Urothelium cell line (cell line): ENCODE measurements around the gene ATXN10.
"Not testable (repeated sequence)": the region's sequence is repeated elsewhere in the genome, so short reads cannot be mapped to it uniquely, and the experiment has no call there.

Experiments used
- DNase-seq: peaks from one replicate; pipeline ENCODE4 v3.0.0; 2011; ENCODE audit warnings: low spot score, mixed read lengths
- FAIRE-seq: peaks from 2 replicates; lab custom pipeline; 2011; peaks lifted over from hg19 to GRCh38; lab: Jason Lieb, UNC

Gene ATXN10

DNA sequence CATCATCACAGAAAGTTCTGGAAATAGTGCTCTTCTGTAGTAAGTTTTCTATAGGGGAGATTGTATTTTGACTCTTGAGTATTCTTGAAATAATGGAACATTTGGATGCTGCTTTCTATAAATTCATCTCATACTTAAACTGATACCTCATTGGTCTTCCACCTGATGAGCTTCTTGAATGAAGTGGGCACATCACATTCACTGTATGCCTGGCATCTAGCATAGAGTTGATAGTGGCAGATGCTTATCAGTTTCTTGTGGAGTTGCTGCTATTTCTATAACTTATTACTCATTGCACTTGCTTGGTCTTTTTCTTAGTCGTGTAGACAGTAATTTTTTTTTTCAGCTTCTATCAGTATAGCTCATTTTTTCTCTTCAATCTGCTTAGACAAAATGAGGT lies 5.4 kb downstream of the ATXN10 start:
- FAIRE-seq: no peak

DNA sequence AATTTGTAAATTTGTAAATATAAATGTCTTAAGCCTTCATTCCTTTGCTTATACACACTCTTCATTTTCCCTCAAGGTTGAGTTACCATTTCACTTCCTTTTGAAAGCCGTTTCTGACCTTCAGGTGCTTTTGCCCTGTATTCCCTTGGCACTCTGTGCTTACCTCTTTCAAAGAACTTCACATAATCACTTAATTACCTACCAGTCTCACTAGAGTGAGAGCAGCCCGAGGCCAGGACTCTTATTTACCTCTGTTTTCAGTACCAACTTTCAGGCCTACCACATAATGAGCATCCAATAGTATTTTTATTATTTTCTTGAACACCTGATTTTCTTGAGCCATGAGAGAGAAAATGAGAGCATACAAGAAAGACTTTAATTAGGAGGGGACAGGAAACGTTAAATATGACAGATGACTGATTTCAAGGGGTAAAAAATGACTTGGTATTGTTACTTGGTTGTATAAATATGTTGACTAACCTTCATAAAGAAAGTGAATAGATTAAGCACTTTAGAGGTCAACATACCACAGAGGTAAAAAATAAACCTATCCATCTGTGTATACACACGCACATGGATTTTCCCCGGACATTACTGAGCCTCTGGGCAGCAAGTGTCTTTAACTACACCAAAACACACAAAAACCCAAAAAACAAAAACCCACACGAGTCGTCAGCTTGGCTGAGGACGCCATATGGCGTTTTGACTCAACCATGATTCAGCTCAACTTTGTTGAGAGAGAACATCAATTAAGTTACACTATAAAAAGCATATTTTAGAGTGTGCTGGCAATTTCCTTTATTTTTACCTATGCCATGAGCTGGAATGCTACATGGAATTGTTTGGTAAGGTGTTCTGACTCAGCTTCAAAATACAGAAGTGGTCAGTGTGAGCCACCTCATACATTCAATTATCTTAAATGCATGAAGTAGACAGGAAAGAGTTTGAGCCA lies 7.6 kb downstream of the ATXN10 start:
- FAIRE-seq: no peak

More for the DNA sequence above, 5.4 kb downstream of the ATXN10 start:
- DNase-seq: no peak

DNA sequence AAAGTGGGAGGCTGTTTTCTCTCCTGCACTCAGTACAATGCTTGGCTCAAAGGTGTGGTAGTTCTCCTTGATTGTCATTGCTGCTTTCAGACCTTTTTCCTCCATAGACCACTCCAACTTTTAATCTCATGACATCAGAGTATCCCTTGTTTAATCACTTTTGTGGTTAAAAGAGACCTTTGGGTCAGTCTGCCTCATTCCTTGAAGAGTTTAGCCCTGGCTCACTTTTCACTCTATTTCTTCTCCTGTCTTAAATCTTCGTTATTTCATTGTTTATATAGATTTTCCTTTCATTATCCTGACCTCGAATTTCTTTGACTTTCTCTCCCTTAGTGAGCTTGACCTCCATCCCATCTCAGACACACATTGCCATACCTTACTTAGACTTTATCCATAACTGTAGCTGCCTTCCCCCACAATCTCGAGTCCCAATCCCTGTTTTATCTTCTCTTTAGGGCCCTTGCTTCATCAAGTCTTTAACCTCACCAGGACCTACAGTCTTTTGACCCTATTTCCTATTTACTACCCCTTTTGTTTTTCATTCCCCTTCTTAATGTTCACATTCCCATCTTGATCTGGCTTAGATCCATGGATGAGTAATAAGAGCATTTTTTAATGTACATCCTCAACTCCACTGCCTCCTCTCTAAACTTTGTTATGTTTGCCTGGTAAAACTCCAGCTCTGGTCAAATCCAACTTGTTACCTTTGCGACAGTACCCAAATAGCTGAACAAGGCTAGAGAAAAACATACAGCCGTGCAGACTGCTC lies 9.5 kb downstream of the ATXN10 start:
- peak; percentile 80 for FAIRE-seq
- DNase-seq: no peak

More for the DNA sequence above, 7.6 kb downstream of the ATXN10 start:
- DNase-seq: no peak

DNA sequence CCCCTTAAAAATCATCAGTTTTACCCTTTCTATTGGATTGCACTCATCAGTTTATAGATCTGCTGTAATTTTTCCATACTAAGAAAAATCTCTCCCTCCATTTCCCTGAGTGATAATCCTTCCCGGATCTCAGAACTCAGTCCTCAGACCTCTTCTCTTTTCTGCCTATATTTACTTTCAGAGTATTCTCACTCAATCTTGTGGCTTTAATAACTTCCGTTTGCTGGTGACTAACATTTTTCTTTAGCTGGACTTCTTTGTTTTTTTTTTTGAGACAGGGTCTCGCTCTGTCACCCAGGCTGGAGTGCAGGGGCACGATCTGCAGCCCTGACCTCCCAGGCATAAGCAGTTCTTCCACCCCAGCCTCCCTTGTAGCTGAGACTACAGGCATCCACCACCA lies 10.4 kb downstream of the ATXN10 start:
- DNase-seq: no peak
- no peak for FAIRE-seq

DNA sequence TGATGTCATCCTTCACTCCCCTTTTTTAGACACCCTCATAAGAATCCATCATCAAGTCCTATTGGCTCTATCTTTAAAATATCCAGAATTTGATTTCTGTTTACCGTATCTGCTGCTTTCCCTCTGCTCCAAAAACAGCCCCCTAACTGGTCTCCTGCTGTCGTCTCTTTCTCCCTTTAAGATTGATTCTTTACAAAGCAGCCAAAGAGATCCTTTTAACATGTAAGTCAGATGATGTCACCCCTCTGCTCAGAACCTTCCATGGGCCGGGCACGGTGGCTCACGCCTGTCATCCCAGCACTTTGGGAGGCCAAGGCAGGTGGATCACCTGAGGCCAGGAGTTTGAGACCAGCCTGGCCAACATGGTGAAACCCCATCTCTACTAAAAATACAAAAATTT lies 11.1 kb downstream of the ATXN10 start:
- not testable (repeated sequence) for DNase-seq, FAIRE-seq

DNA sequence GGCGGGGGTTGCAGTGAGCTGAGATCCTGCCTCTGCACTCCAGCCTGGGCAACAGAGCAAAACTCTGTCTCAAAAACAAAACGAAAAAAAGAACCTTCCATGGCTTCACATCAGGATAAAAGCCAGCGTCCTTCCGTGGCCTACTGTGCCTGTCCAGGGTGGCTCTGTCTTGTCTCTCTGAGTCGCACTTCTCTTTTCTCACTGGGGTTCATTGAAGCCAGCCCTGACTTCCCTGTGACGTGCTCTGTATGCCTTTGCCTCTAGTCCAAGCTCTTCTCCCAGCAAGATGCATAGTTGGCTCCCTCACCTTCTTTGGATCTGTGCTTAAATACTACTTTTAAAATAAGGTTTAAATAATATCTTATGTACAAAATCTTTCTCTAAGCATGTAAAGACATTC lies 11.6 kb downstream of the ATXN10 start:
- no peak for FAIRE-seq
- no peak for DNase-seq

DNA sequence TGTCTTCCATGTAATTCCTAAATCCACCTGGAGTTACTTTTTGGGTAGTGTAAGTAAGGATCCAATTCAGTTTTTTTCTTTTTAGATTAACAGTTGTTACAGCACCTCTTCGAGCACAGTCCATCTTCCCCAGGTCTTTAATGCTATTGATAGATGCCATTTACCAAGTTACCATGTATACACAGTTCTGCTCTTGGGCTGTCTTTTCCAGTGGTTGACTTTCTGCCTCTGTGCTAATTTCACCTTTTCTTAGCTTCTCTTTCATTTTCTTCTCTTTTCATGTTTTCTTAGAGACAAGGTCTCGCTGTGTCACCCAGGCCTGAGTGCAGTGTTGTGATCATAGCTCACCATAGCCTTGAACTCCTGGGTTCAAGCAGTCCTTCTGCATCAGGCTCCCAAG lies 12.0 kb downstream of the ATXN10 start:
- FAIRE-seq (no peak), DNase-seq (no peak)

DNA sequence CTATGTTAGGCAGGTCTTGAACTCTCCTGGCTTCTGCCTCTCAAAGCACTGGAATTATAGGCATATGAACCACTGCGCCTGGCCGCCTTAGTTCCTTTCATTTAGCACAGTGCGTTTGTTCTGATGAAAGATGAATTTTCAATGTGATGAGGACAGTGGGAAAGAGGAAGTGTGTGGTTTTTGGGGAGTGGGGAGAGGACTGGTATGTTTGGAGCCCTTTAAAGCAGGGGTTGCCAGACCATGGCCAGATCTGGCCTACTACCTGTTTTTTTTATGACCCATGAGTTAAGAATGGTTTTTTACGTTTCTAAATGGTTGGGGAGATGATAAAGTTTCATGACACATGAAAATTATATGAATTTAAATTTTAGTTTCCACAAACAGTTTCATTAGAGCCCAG lies 12.5 kb downstream of the ATXN10 start:
- no peak for FAIRE-seq
- DNase-seq: no peak

DNA sequence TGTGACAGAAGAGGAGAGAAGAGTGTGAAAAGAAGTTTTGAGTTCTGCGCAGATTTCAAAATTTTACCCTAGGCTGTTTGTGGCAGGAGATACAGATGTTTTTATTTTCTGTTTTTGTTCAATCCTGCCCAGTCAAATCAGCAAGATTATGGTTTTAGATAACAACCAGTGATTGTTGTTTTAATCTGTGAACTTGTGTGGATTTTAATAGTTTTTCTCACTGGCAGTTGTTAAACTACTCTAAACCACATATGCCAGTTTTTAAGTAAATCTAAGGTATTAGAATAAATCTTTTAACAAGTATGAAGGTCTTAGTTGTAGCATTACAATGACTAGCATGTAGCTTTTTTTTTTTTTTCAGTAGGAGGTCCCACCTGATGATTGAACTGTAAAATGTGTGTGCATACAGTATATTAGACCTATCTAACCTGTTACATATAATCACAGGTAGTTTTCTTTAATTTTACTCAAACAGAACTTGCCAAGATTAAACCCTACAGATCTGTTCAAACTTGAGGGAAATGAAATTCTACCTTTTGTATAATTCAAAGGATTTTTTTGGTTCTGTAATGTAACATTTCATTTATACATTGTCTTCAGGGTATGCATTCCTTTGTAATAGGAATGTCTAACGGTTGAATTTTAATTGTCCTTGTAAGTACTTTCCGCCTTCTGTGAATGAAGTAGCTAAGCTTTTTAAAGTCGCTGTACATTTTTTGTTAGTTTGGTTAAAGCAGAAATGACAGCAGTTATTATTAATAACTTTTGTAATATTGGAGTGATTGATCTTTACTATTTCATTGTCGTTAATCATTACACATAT lies 13.3 kb downstream of the ATXN10 start:
- DNase-seq (no peak), FAIRE-seq (no peak)

DNA sequence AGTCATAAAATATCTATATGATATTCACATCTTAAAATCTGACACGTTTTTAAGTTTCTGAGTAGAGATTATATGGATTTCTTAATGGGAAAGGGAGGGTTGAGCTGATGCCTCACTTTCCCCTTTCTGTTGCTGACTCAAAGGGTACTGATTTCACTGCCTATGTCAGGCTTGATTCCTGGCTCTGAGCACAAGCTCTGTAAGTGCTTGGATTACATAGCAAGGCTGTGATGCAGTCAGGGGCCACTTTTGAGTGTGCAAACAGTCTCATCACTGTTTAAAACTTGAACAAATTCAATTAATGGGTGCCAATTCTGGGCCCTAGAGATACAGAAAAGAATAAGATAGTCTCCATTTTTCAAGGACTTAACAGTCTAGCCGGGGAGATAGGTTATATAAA lies 14.4 kb downstream of the ATXN10 start:
- DNase-seq (no peak), FAIRE-seq (no peak)

DNA sequence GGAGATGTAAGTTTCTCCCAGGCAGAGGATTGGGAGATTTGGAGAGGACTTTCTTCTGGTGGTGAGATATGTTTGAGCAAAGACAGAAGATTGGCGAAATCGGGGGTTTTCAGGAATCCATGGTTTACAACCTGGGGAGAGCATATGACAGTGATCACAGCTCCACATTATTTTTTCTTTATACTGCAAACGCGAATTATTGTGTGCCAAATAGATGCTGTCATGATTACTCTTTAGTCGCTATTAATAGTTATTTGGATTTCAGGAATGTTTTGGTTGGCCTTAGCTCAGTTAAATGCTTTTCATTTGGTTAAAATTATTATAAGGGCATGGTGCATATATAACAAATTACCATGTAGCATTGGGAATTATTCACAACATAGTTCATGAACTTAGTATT lies 15.2 kb downstream of the ATXN10 start:
- FAIRE-seq (no peak), DNase-seq (no peak)

DNA sequence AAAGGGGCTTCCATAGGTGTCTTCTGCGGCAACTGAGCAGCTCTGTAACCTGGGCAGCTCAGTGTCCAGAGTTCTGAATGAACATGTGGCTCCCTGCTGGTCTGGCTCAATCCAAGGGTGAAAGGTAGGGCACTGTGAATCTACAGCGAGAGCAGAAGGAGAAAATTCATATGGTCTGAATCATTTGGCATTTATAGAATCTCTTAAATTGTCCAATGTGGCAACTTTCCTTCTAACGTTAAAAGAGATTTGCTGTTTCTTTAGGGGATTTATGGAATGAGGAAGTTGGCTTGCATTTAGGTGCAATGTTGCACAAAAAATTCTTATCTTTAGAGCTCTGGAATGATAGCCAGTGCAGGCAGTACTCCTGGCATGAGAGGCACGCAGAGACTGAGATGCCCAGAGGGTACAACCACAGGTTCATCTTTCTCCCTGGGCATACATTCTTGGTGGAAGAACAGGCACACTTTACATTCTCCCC lies 17.0 kb downstream of the ATXN10 start:
- FAIRE-seq (no peak), DNase-seq (peak; percentile 44)

DNA sequence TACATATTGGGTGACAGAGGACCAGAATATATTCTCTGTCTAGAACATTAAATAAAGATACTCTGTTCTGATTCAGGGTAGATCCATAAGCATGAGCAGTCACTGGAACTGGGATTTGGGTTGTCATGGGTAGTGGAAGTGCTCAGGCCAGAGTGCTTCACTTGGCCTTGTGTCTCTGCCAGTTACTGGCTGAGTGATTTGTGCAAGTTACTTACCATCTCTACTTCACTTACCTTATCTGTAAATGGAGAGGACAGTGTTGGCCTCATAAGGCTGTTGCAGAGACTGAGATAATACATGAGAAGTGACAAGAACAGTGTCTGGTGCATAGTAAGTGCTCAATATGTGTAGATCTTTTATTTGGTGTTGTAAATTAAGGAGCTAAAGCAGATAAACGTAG lies 17.6 kb downstream of the ATXN10 start:
- DNase-seq (no peak), FAIRE-seq (peak; percentile 65)

DNA sequence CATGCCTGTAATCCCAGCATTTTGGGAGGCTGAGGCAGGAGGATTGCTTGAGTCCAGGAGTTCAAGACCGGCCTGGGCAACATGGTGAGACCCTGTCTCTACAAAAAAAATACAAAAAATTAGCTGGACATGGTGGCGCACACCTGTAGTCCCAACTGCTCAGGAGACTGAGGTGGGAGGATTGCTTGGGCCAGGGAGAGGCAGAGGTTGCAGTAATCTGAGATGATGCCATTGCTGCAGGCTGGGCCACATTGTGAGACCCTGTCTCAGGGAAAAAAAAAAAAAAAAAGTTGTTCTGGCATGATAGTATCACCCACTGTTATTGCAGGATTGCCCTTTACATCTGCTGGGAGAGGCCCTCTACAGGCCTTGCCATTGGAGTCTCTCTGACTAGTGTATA lies 18.4 kb downstream of the ATXN10 start:
- FAIRE-seq (no peak), DNase-seq (no peak)

DNA sequence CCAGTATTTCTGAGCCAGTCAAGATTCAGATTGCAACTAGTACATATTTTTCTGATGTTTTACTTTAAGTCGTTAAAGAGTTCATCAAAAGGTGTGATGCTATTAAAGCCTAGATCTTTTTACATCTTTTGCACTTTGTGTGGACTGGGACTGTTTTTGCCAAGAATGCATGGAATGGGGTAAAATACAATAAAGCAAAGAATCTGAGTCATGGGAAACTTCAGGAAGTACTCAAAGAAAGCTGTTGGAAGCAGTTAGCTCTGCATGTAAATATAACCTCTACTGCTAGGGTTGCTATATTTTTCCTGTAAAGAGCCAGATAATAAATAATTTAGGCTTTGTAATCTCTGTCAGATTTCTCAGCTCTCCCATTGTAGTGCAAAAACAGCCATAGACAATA lies 20.9 kb downstream of the ATXN10 start:
- FAIRE-seq: no peak
- no peak for DNase-seq

DNA sequence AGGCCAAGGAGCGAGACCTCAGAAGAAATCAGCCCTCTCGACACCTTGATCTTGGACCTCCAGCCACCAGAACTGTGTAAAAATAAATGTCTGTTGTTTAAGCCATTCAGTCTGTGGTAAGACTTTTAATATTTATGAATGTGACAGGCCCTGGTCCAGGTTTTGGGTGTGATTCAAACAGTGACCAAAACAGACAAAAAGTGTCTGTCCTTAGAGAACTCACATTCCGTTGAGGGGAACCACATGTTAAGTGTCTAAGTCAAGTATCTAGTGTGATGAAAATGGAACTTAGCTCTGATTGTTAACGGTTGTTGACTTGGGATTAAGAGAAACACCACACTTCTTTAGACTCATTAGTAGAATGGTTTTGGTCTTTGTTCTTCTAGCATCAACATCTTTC lies 22.2 kb downstream of the ATXN10 start:
- no peak for FAIRE-seq
- DNase-seq: no peak

DNA sequence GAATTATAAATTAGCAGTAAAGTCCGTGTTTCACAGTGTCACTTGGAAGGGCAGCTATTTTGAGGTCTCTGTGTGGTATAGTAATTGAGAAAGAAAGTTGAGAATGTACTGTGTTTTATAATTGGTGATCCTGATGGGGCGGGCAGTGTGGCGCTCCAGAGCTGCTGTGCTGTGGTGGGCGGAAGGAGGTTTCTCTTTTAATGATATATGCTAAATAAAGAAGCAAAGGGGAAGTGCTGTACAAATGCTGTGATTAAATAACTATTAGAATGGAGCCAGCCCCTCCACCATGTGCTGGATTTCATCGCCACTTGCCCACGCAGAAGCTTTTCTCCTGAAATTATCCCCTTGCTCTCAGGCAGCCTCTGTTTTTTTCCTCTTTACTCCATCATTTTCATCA lies 24.6 kb downstream of the ATXN10 start:
- DNase-seq: no peak
- no peak for FAIRE-seq

DNA sequence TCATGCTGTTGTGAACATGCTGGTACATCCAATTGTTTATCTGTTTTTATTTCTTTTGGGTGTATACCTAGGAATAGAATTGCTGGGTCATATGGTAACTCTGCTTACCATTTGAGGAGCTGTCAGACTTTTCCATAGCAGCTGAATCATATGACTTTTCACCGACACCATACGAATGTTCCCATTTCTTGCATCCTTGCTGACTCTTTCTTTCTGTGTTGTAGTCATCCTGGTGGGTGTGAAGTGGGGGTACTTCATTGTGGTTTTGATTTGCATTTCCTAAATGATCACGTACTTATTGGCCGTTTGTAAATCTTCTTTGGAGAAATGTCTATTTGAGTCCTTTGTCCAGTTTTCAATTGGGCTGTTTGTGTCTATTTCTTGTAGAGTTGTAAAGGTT lies 26.5 kb downstream of the ATXN10 start:
- FAIRE-seq (peak; percentile 79), DNase-seq (no peak)

DNA sequence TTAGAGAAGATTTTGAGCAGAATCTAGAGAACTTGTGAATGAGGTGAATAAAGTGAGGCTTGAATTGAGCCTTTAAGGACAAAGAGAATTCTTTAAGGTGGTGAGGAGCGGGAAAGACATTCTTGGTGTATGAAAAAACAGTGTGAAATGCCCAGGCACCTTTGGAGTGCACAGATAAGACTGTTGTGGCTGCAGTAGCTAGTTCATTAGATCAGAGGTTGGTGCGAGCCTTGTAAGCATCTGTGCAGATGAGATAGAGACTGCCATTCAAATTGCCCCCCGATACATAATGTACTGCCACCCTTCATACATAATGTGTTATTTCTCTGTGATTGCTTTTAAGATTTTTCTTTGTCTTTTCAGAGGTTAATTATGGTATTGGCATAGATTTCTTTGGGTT lies 31.3 kb downstream of the ATXN10 start:
- no peak for DNase-seq
- FAIRE-seq: peak; percentile 9

DNA sequence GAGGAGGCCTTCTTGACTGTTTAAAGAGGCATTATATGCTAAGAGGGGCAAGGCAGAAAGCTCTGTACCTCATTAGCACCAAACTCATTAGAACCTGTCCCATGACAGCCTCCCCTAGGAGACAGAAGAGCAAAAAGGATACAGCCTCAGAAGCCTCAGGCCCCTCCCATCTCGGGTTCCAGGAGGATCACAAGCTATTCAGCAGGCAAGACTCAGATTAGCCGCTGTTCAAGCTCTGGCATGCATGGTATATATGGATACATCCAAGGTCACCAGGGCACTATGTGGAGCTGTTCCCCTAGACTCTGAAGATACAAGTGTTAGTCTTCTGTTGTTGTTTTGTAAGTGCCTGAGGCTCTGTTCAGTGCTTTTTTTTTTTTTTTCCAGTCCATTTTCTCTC lies 32.1 kb downstream of the ATXN10 start:
- FAIRE-seq (no peak), DNase-seq (no peak)

DNA sequence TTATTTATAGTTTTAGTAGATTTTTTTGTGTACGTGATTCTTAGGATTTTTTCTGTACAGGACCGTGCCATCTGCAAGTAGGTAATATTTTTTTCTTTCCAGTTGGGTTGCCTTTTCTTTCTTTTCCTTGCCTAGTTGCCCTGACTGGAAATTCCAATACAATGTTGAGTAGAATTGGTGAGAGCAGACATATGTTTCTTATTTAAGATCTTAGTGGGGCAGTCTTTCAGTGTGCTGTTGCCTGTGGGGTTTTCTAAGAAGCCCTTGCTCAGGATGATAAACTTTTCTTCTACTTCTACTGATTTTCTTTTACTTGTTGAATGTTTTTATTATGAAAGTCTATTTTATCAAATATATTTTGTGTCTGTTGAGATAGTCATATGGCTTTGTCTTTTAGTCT lies 33.0 kb downstream of the ATXN10 start:
- FAIRE-seq: no peak
- no peak for DNase-seq
